ENCODE results near the gene GIMAP4.

The GIMAP4 gene

DNA sequence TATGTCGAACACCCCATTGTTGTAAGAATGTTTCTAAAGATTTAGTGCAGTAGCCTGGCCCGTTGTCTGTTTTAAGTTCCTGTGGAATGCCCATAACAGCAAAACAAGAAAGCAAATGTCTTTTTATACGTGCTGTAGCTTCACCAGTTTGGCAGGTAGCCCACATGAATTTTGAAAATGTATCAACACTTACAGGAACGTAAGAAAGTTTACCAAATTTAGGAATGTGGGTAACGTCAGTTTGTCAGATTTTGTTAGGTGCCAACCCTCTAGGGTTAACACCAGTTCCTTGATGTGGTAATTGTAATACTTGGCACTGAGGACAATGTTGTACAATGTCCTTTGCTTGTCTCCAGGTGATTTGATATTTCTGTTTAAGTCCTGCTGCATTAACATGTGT, 3.2 kb upstream of the GIMAP4 start:
- H3K4me3 ChIP-seq (ENCODE audit: low read depth, low read length), result no peak overlapping the region
- DNase-seq (ENCODE audit: low read depth), result no peak
- TF ChIP-seq MAX (IDR thresholded peaks at IDR 0.05; ENCODE audit: low read depth, low read length) (no peak), POLR2A (IDR thresholded peaks at IDR 0.05; ENCODE audit: extremely low read depth, insufficient read length) (no peak), MYC (IDR thresholded peaks at IDR 0.05; ENCODE audit: low read depth, low read length) (no peak)
- TF ChIP-seq, protein P1, sequence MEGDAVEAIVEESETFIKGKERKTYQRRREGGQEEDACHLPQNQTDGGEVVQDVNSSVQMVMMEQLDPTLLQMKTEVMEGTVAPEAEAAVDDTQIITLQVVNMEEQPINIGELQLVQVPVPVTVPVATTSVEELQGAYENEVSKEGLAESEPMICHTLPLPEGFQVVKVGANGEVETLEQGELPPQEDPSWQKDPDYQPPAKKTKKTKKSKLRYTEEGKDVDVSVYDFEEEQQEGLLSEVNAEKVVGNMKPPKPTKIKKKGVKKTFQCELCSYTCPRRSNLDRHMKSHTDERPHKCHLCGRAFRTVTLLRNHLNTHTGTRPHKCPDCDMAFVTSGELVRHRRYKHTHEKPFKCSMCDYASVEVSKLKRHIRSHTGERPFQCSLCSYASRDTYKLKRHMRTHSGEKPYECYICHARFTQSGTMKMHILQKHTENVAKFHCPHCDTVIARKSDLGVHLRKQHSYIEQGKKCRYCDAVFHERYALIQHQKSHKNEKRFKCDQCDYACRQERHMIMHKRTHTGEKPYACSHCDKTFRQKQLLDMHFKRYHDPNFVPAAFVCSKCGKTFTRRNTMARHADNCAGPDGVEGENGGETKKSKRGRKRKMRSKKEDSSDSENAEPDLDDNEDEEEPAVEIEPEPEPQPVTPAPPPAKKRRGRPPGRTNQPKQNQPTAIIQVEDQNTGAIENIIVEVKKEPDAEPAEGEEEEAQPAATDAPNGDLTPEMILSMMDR (IDR thresholded peaks at IDR 0.05; ENCODE audit: low read depth, low read length), result no peak

DNA sequence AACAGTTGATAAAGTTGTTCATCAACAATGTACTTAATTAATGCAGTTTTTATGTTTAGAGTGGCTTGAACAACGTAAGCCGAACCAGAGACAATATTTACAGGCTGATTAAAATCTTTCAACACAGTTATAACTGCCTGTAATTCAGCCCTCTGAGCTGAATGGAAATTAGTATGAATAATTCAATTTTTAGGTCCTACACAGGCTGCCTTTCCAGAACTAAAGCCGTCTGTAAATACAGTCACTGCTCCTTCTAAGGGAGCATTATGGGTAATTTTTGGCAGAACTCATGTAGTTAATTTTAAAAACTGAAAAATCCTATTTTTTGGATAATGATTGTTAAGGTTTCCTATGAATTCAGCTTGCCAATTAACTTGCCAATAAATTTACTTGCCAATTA, 2.6 kb upstream of the GIMAP4 start:
- no peak for DNase-seq (ENCODE audit: low read depth)
- no peak for TF ChIP-seq MAX (IDR thresholded peaks at IDR 0.05; ENCODE audit: low read depth, low read length)
- no peak for TF ChIP-seq POLR2A (IDR thresholded peaks at IDR 0.05; ENCODE audit: extremely low read depth, insufficient read length)
- no peak for TF ChIP-seq MYC (IDR thresholded peaks at IDR 0.05; ENCODE audit: low read depth, low read length)
- TF ChIP-seq, protein P1 (IDR thresholded peaks at IDR 0.05; ENCODE audit: low read depth, low read length), result no peak
- H3K4me3 ChIP-seq (ENCODE audit: low read depth, low read length), result no peak overlapping the region

DNA sequence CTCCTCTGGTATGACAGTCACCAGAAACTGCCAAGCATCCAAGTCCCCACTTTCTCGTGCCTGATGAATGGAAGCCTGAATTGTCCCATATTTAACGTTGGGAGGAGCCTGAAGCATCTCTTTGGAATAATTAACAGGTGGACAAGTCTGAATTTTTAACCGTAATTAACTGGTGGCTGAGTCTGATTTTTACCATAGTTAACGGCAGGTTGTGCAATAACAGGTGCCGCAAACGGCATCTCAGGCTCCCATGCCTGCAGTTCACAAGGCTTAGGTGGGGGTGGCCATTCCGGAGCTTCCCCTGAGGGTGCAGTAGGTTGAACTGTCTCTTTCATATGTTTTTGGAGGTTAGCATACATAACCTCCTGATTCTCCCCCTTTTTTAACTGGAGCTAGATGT, 2.0 kb upstream of the GIMAP4 start:
- DNase-seq (ENCODE audit: low read depth), result peak; percentile 11
- TF ChIP-seq MYC (IDR thresholded peaks at IDR 0.05; ENCODE audit: low read depth, low read length) (no peak), MAX (IDR thresholded peaks at IDR 0.05; ENCODE audit: low read depth, low read length) (no peak)
- TF ChIP-seq, protein P1 (IDR thresholded peaks at IDR 0.05; ENCODE audit: low read depth, low read length), result no peak
- no peak overlapping the region for H3K4me3 ChIP-seq (ENCODE audit: low read depth, low read length)

DNA sequence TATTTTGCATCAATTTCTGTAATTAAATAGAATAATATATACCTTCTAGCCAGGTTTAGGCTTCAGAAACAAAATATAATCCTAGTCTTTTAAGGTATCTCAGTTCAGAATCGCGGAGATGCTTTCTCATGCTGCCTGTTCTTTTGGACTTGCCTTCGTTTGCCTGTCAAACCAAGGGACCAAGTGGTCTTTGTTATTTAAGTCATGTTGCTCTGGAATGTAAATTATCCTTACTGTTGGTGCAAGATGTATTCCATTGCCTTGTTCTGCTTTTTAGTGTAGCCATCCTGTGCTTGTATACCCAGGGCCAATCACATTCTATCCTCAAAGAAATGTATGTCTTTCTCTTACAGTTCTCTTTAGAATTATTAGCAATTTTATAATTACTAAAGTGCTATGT, 1.1 kb upstream of the GIMAP4 start:
- no peak overlapping the region for H3K4me3 ChIP-seq (ENCODE audit: low read depth, low read length)
- no peak for DNase-seq (ENCODE audit: low read depth)
- TF ChIP-seq MYC (IDR thresholded peaks at IDR 0.05; ENCODE audit: low read depth, low read length) (no peak), MAX (IDR thresholded peaks at IDR 0.05; ENCODE audit: low read depth, low read length) (no peak), POLR2A (IDR thresholded peaks at IDR 0.05; ENCODE audit: extremely low read depth, insufficient read length) (no peak)
- TF ChIP-seq, protein P1 (IDR thresholded peaks at IDR 0.05; ENCODE audit: low read depth, low read length), result no peak

DNA sequence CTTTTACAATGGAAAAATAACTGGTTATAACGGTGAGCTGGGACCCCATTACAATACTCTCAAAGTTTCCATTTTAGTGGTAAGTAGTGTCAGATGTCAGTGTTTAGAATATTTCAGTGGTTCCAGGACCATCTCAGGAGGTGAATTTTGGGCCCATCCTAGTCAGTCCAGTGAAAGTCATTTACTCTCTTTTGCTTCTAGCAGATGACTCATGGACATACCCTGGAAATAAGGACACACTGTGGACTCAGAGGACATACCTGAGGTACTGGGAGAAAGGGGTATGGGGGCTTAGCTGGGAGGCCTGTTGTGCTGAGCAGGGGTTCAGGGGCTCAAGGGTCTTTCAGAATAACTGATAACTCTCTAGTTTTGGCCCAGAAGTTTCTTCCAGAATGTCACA, 618 bp upstream of the GIMAP4 start:
- no peak overlapping the region for H3K4me3 ChIP-seq (ENCODE audit: low read depth, low read length)
- no peak for TF ChIP-seq MYC (IDR thresholded peaks at IDR 0.05; ENCODE audit: low read depth, low read length)
- no peak for TF ChIP-seq POLR2A (IDR thresholded peaks at IDR 0.05; ENCODE audit: extremely low read depth, insufficient read length)
- TF ChIP-seq MAX (IDR thresholded peaks at IDR 0.05; ENCODE audit: low read depth, low read length), result no peak
- TF ChIP-seq, protein P1 (IDR thresholded peaks at IDR 0.05; ENCODE audit: low read depth, low read length), result no peak
- no peak for DNase-seq (ENCODE audit: low read depth)

DNA sequence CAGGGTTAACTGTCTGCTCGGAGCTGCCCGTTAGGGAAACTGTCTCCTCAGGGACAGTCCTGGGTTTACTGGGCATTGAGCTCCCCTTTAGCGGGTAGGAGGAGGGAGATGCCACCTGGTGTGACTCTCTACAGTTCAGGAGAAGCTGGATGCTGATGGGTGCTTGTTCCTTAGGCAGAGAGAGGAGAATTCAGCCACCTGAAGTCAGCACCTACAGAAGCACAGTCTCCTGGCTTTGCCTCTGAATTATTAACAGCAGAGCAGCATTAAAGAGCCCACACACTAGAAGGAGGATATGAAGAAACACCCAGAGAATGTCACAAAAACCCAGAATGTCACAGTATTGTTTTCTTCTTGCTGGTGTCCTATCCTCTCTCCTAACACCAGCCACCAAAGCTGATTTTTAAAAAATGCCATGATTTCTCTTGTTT, 696 bp downstream of the GIMAP4 start:
- DNase-seq (ENCODE audit: low read depth), result no peak
- no peak overlapping the region for H3K4me3 ChIP-seq (ENCODE audit: low read depth, low read length)

More for the DNA sequence above, 696 bp downstream of the GIMAP4 start:
- TF ChIP-seq, protein P1 (IDR thresholded peaks at IDR 0.05; ENCODE audit: low read depth, low read length), result no peak
- TF ChIP-seq MYC (IDR thresholded peaks at IDR 0.05; ENCODE audit: low read depth, low read length) (no peak), POLR2A (IDR thresholded peaks at IDR 0.05; ENCODE audit: extremely low read depth, insufficient read length) (no peak), MAX (IDR thresholded peaks at IDR 0.05; ENCODE audit: low read depth, low read length) (no peak)

Data from NB4 (cell line).